HCT116 (cell line): ENCODE measurements around the gene HPS3. TPM values are rescaled to one million over a fixed set of nuclear protein-coding genes. Genes with fewer than 3 reads are reported as not detected.

ENCODE experiments used
- ATAC-seq: fragments of 200-7000 bp; cut with Tn5 transposase; 2 replicates; pipeline ENCODE4 v1.9.1; 2020; ENCODE audit warnings: mild to moderate bottlenecking, moderate library complexity
- BruUV-seq: library from RNA; stranded (reverse); fragments of 400-500 nt; replicated peaks from 2 replicates; lab custom pipeline; 2021; lab: Mats Ljungman, UMichigan
- CTCF ChIA-PET: fragments of 300-600 bp; sonication (Branson Sonifier 250); formaldehyde crosslinking; loops from one replicate; lab custom pipeline; 2021; ENCODE audit warnings: antibody characterized with exemption; lab: Charles Lee
- POLR2A ChIA-PET: fragments of 300-600, 350-600 bp; sonication (Branson Sonifier 250); formaldehyde crosslinking; loops from one replicate; lab custom pipeline; 2021; ENCODE audit warnings: antibody characterized with exemption; lab: Charles Lee
- RAD21 ChIA-PET, 2 experiments: fragments of 300-600 bp; sonication (Branson Sonifier 250); formaldehyde crosslinking; loops; one replicate each; lab custom pipeline; 2023; ENCODE audit warnings: low total read pairs in 2 of 2; ENCODE audit not compliant: uncharacterized antibody in 2 of 2, unreplicated experiment in 2 of 2, low non-redundant PET in 1 of 2; lab: Charles Lee
- DNase-seq: peaks from one replicate; pipeline ENCODE4 v3.0.0-alpha.2; 2010; ENCODE audit warnings: low read depth, low spot score
- H2AFZ ChIP-seq: fragments of 200-600 bp; shearing (Covaris generic), sonication (generic); 2 replicates; pipeline ENCODE4 v1.6.1; 2017; ENCODE audit warnings: low read depth, mixed run types, mixed read lengths, antibody characterized with exemption, low read length; ENCODE audit not compliant: poor library complexity, severe bottlenecking
- H3K27ac ChIP-seq: 2 replicates; pipeline ENCODE4 v1.5.1; 2012; ENCODE audit warnings: low read depth, low read length
- H3K27me3 ChIP-seq: fragments of 200-600 bp; sonication (generic); 2 replicates; pipeline ENCODE4 v1.6.1; 2016; ENCODE audit warnings: mixed run types, low read length, mixed read lengths; ENCODE audit not compliant: insufficient read depth
- H3K36me3 ChIP-seq, 2 experiments: fragments of 200-500 bp in 1 of 2; fragments of 200-600 bp in 1 of 2; sonication (Bioruptor generic) in 1 of 2; sonication (generic) in 1 of 2; 2 replicates each; pipeline versions ENCODE4 v1.5.1 to v1.6.1; 2014 to 2016; ENCODE audit warnings: low read length in 2 of 2, inconsistent platforms in 1 of 2, mixed read lengths in 1 of 2, mixed run types in 1 of 2; ENCODE audit not compliant: insufficient read depth in 2 of 2, control insufficient read depth in 1 of 2
- H3K4me1 ChIP-seq, 2 experiments: fragments of 200-600 bp in 1 of 2; sonication (generic) in 1 of 2; 2 replicates each; pipeline versions ENCODE4 v1.5.1 to v1.6.1; 2012 to 2017; ENCODE audit warnings: low read length in 2 of 2, inconsistent platforms in 1 of 2, mild to moderate bottlenecking in 1 of 2, mixed read lengths in 1 of 2, mixed run types in 1 of 2, moderate library complexity in 1 of 2; ENCODE audit not compliant: insufficient read depth in 2 of 2, control insufficient read depth in 1 of 2
- H3K4me2 ChIP-seq: fragments of 200-600 bp; sonication (generic); 2 replicates; pipeline ENCODE4 v1.6.1; 2017; ENCODE audit warnings: mixed run types, low read length, mixed read lengths
- H3K4me3 ChIP-seq, 2 experiments: fragments of 200-600 bp in 1 of 2; sonication (generic) in 1 of 2; replicated peaks in 1 of 2; 2 replicates each; pipeline ENCODE4 v1.5.1; 2011 to 2016; ENCODE audit warnings: low read length in 2 of 2, control low read depth in 1 of 2, low read depth in 1 of 2, mild to moderate bottlenecking in 1 of 2, mixed read lengths in 1 of 2, mixed run types in 1 of 2
- H3K79me2 ChIP-seq: fragments of 200-600 bp; sonication (generic); 2 replicates; pipeline ENCODE4 v1.6.1; 2017; ENCODE audit warnings: mild to moderate bottlenecking, mixed run types, low read length, moderate library complexity, mixed read lengths; ENCODE audit not compliant: insufficient read depth
- H3K9ac ChIP-seq: fragments of 200-600 bp; sonication (generic); 2 replicates; pipeline ENCODE4 v1.6.1; 2016; ENCODE audit warnings: low read length, mixed read lengths
- H3K9me2 ChIP-seq: fragments of 200-600 bp; sonication (generic), shearing (Covaris generic); 2 replicates; pipeline ENCODE4 v1.6.1; 2017; ENCODE audit warnings: mixed run types, mild to moderate bottlenecking, moderate library complexity; ENCODE audit not compliant: insufficient read depth
- H3K9me3 ChIP-seq, 2 experiments: fragments of 200-500 bp in 1 of 2; fragments of 200-600 bp in 1 of 2; sonication (Bioruptor generic) in 1 of 2; sonication (generic) in 1 of 2; 2 replicates each; pipeline ENCODE4 v1.6.1; 2014 to 2017; ENCODE audit warnings: low read length in 2 of 2, mixed read lengths in 2 of 2, inconsistent platforms in 1 of 2, low read depth in 1 of 2, mild to moderate bottlenecking in 1 of 2, mixed run types in 1 of 2, moderate library complexity in 1 of 2; ENCODE audit not compliant: control insufficient read depth in 1 of 2, insufficient read depth in 1 of 2
- H4K20me1 ChIP-seq: fragments of 200-600 bp; sonication (generic), shearing (Covaris generic); 2 replicates; pipeline ENCODE4 v1.6.1; 2017; ENCODE audit warnings: mixed run types, mild to moderate bottlenecking, moderate library complexity; ENCODE audit not compliant: insufficient read depth
- CBX3 ChIP-seq: IDR thresholded peaks from 2 replicates; pipeline ENCODE4 v1.6.1; 2012; ENCODE audit warnings: low read depth
- CEBPB ChIP-seq: IDR thresholded peaks from 2 replicates; pipeline ENCODE4 v1.6.1; 2012; ENCODE audit warnings: low read depth
- EGR1 ChIP-seq: IDR thresholded peaks from 2 replicates; pipeline ENCODE4 v1.6.1; 2012; ENCODE audit warnings: low read depth
- ELF1 ChIP-seq: IDR thresholded peaks from 2 replicates; pipeline ENCODE4 v1.6.1; 2012; ENCODE audit warnings: low read depth, borderline replicate concordance
- EZH2 ChIP-seq: fragments of 200-600 bp; sonication (generic); IDR thresholded peaks from 2 replicates; pipeline ENCODE4 v1.6.1; 2017; ENCODE audit warnings: antibody characterized with exemption, mixed run types
- EZH2phosphoT487 ChIP-seq: fragments of 200-600 bp; IDR thresholded peaks from 2 replicates; pipeline ENCODE4 v1.6.1; 2018; ENCODE audit warnings: antibody characterized with exemption, borderline replicate concordance
- JUND ChIP-seq: IDR thresholded peaks from 2 replicates; pipeline ENCODE4 v1.6.1; 2012
- POLR2A ChIP-seq: IDR thresholded peaks from 2 replicates; pipeline ENCODE4 v1.7.0; 2011; ENCODE audit warnings: borderline replicate concordance; ENCODE audit not compliant: insufficient read depth, insufficient read length; ENCODE audit errors: extremely low read depth
- POLR2AphosphoS5 ChIP-seq: IDR thresholded peaks from 2 replicates; pipeline ENCODE4 v1.6.1; 2011; ENCODE audit warnings: mild to moderate bottlenecking, low read depth, low read length, moderate library complexity
- RAD21 ChIP-seq: IDR thresholded peaks from 2 replicates; pipeline ENCODE4 v1.6.1; 2012; ENCODE audit warnings: low read depth, mild to moderate bottlenecking
- SIN3A ChIP-seq: IDR thresholded peaks from 2 replicates; pipeline ENCODE4 v1.6.1; 2012; ENCODE audit warnings: low read depth
- SP1 ChIP-seq: IDR thresholded peaks from 2 replicates; pipeline ENCODE4 v1.6.1; 2012; ENCODE audit warnings: low read depth
- SRF ChIP-seq: IDR thresholded peaks from 2 replicates; pipeline ENCODE4 v1.6.1; 2012; ENCODE audit warnings: low read depth
- TCF7L2 ChIP-seq: IDR thresholded peaks from 2 replicates; pipeline ENCODE4 v1.7.0; 2011; ENCODE audit warnings: borderline replicate concordance, inconsistent platforms; ENCODE audit not compliant: insufficient read depth, insufficient read length; ENCODE audit errors: extremely low read depth
- YY1 ChIP-seq: IDR thresholded peaks from 2 replicates; pipeline ENCODE4 v1.6.1; 2011; ENCODE audit warnings: low read length, low read depth, moderate library complexity, mild to moderate bottlenecking; ENCODE audit not compliant: insufficient replicate concordance; ENCODE audit errors: extremely low read depth
- ZFX ChIP-seq: fragments of 450-650 bp; IDR thresholded peaks from 2 replicates; pipeline ENCODE4 v1.6.1; 2017
- ZNF274 ChIP-seq: fragments of 200-500 bp; sonication (Bioruptor generic); IDR thresholded peaks from 2 replicates; pipeline ENCODE4 v1.6.1; 2014; ENCODE audit warnings: mild to moderate bottlenecking, low read depth, low read length, inconsistent platforms
- intact Hi-C: fragments of 100-400 bp; cut with micrococcal nuclease; formaldehyde crosslinking; loops from 2 replicates; pipeline ENCODE4 v1.10.0; 2022
- total RNA-seq: library from RNA; stranded (reverse); gene quantifications from one replicate; pipeline ENCODE4 v1.2.1, GENCODE V29; 2021; ENCODE audit not compliant: unreplicated experiment
- TF ChIP-seq, protein P1 (sequence below): IDR thresholded peaks from 2 replicates; pipeline ENCODE4 v1.6.1; 2012
- TF ChIP-seq, protein P2 (sequence below): IDR thresholded peaks from 2 replicates; pipeline ENCODE4 v1.6.1; 2012
- TF ChIP-seq, protein P3 (sequence below): IDR thresholded peaks from 2 replicates; pipeline ENCODE4 v1.6.1; 2011; ENCODE audit warnings: mild to moderate bottlenecking, low read length, moderate library complexity; ENCODE audit not compliant: insufficient replicate concordance; ENCODE audit errors: extremely low read depth

The HPS3 gene
- total RNA-seq, 1 experiment from 2014 or later, result 17.1 TPM

DNA sequence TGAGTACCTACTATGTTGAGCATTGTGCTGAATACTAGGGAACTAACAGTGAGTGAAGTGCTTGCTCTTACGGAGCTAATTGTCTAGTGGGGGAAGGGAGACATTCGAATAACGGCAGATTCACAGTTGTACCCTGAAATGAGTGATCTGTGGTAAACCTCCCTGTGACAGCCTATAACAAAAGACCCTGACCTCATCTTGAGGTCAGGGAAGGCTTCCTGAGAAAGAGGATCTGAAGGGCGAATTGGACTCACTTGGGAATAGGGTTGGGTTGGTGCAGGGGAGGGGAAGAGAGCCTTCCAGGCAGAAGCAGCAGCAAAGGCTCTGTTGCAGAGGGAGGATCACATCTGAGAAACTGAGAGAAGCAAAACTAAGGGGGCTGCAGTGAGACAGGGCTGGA, 13.2 kb downstream of the HPS3 start:
- CTCF ChIA-PET, result no interaction called here
- no peaks in the 10 kb centered on the region for H3K27me3 ChIP-seq
- no peak overlapping the region for H3K4me2 ChIP-seq
- no peak overlapping the region for H3K4me3 ChIP-seq
- no peak overlapping the region for H2AFZ ChIP-seq
- H3K79me2 ChIP-seq, result no peaks in the 10 kb centered on the region
- no TSS peak for BruUV-seq
- no peaks in the 10 kb centered on the region for H3K9me2 ChIP-seq
- no peak for DNase-seq
- H3K36me3 ChIP-seq, result no peaks in the 10 kb centered on the region
- TF ChIP-seq SIN3A (no peak), POLR2AphosphoS5 (no peak), SP1 (no peak), EZH2phosphoT487 (no peak), POLR2A (no peak), ELF1 (no peak), CEBPB (no peak), SRF (no peak), RAD21 (no peak), EZH2 (no peak), TCF7L2 (no peak), YY1 (no peak), ZFX (no peak), EGR1 (no peak), JUND (no peak), CBX3 (no peak), ZNF274 (no peak)
- TF ChIP-seq, protein P1, sequence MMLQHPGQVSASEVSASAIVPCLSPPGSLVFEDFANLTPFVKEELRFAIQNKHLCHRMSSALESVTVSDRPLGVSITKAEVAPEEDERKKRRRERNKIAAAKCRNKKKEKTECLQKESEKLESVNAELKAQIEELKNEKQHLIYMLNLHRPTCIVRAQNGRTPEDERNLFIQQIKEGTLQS, result no peak
- TF ChIP-seq, protein P2, sequence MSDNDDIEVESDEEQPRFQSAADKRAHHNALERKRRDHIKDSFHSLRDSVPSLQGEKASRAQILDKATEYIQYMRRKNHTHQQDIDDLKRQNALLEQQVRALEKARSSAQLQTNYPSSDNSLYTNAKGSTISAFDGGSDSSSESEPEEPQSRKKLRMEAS, result no peak
- TF ChIP-seq, protein P3, sequence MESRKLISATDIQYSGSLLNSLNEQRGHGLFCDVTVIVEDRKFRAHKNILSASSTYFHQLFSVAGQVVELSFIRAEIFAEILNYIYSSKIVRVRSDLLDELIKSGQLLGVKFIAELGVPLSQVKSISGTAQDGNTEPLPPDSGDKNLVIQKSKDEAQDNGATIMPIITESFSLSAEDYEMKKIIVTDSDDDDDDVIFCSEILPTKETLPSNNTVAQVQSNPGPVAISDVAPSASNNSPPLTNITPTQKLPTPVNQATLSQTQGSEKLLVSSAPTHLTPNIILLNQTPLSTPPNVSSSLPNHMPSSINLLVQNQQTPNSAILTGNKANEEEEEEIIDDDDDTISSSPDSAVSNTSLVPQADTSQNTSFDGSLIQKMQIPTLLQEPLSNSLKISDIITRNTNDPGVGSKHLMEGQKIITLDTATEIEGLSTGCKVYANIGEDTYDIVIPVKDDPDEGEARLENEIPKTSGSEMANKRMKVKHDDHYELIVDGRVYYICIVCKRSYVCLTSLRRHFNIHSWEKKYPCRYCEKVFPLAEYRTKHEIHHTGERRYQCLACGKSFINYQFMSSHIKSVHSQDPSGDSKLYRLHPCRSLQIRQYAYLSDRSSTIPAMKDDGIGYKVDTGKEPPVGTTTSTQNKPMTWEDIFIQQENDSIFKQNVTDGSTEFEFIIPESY, result no peak
- TF ChIP-seq, all 23 proteins: peak for 0
- POLR2A ChIA-PET, result no interaction called here
- no peak for ATAC-seq
- Histone ChIP-seq H3K4me1 (no peaks in the 10 kb centered on the region), H4K20me1 (no peaks in the 10 kb centered on the region), H3K27ac (no peak overlapping the region), H3K9me3 (no peaks in the 10 kb centered on the region), H3K9ac (no peak overlapping the region)
- RAD21 ChIA-PET, result no interaction called here
- intact Hi-C loops, result no loop called here
